Measurements from ENCODE around the gene FBXL16. TPM values are rescaled to one million over a fixed set of nuclear protein-coding genes. Genes with fewer than 3 reads are reported as not detected.

FBXL16 gene
- total RNA-seq, 4 donors from 2014 or later, result not detected

- no peak for TF ChIP-seq CTCF (IDR thresholded peaks at IDR 0.05; ENCODE audit: low read depth)
These were observed 18.1 kb upstream of the FBXL16 start for GRCh38 chr16:723695-724094.

DNA sequence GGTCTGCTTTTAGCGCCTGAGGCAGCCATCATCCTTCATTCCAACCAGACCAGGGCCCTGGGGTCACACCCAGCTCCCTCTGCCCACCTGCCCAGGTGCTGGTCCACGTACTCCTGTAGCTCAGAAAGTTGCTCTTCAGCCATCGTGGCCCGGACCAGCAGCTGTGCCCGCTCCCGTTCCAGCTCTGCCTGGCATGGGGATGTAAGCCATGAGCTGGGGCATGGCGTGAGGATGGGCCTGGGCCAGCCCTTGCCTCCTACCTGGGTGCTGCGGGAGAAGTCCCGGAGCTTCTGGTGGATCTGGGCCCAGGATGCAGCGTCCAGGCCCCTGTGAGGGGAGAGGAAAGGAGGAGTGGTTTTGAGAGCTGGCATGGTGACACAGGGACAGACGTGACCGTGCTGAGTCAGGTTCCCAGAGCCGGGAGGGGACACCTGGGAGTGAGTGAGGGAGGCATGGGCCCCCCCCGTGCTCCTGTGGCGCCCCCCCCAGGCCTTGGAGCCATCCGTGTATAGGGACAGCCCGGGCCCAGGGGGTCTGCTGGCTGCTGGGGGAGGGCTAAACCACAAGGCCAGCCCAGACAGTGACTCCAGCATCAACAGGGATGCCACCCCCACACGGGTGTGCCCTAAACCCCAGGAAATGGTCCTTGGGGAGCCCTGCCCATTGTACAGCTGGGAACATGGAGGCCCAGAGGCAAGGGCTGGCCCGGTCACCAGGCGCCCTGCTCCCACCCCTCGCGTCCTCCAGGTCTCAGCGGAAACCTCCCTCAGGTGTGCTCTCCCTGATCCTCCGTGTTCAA lies 17.4 kb upstream of the FBXL16 start:
- TF ChIP-seq CTCF (IDR thresholded peaks at IDR 0.05; ENCODE audit: low read depth), result no peak

DNA sequence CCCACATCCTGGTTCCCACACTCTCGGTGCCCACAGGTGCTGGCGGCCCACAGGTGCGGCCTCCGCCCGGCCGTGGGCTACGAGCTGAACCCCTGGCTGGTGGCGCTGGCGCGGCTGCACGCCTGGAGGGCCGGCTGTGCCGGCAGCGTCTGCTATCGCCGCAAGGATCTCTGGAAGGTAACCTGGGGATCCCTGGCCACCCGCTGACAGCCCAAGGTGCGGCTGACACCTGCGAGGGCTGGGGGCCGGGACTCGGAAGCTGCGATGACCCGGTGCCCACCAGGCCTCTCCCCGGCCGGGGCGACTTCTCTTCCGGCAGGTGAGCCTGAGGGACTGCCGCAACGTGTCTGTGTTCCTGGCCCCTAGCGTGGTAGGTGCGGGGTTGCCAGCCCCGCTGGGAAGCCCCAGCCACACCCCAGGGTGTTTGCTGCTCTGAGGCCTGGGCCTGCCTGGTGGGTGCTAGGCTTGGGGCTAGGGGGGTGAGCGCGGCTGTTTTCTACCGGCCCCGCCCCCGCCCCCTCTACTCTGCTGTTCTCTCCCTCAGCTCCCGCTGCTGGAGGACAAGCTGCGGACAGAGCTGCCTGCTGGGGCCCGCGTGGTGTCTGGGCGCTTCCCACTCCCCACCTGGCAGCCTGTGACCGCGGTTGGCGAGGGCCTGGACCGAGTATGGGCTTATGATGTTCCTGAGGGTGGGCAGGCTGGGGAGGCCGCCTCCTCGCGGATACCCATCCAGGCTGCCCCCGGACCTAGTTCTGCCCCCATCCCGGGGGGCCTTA lies 16.4 kb upstream of the FBXL16 start:
- no peak for TF ChIP-seq CTCF (IDR thresholded peaks at IDR 0.05; ENCODE audit: low read depth)

DNA sequence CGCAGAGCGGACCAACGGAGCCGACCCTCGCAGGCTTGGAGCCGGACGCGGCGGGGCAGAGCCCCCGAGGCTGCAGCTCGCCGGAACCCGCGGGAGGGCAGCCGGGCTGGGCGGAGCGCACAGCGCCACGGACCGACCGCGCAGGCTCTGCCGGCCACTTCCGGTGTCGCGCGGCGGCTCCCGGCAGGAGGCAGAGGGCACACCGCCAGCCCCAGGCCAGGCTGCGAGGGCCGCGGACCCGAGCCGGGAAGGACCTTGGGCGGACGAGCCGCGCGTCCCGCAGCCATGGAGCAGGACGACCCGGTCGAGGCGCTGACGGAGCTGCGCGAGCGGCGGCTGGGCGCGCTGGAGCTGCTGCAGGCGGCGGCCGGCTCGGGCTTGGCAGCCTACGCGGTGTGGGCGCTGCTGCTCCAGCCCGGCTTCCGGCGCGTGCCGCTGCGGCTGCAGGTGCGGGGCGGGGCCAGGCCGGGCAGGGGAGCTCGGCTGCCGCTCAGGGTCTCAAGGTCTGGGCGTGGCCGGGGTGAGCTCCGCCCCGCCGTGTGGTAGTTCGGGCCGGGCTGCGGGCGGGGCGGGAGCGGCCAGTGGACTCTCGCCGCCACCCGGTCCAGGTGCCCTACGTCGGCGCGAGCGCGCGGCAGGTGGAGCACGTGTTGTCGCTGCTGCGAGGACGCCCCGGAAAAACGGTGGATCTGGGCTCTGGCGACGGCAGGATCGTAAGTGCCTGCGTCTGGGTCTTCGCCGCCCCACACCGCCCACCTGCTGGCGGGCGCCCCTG lies 15.6 kb upstream of the FBXL16 start, which contains the start of gene ANTKMT:
Gene ANTKMT, plus strand, starts transcription at position 157 of the 775 bp plus-strand sequence. Its CDS starts 129 bp downstream, at position 286.
- no peak for TF ChIP-seq CTCF (IDR thresholded peaks at IDR 0.05; ENCODE audit: low read depth)

GRCh38 chr16:720447-720989 lies 14.9 kb upstream of the FBXL16 start:
- TF ChIP-seq CTCF (IDR thresholded peaks at IDR 0.05; ENCODE audit: low read depth), result no peak

- no peak for TF ChIP-seq CTCF (IDR thresholded peaks at IDR 0.05; ENCODE audit: low read depth)
These were observed 14.3 kb upstream of the FBXL16 start for GRCh38 chr16:719815-720446.

Measured in subcutaneous adipose tissue (tissue), 4 donors.